ENCODE results near the gene EPS8L2.

GRCh38 chr11:680970-681369 lies 25.1 kb upstream of the EPS8L2 start:
- TF ChIP-seq REXO4 (CRISPR knock-in tag; IDR thresholded peaks at IDR 0.05; ENCODE audit: borderline replicate concordance) (no peak), RNF2 (conservative IDR thresholded peaks at IDR 0.05; ENCODE audit: low read depth) (no peak), CTCF (CRISPR knock-in tag; IDR thresholded peaks at IDR 0.05) (no peak), ARID5B (CRISPR knock-in tag; IDR thresholded peaks at IDR 0.05) (no peak), STAT6 (CRISPR knock-in tag; IDR thresholded peaks at IDR 0.05; ENCODE audit: borderline replicate concordance) (no peak), DNMT3B (CRISPR knock-in tag; conservative IDR thresholded peaks at IDR 0.05) (no peak)

Measured in HepG2 (cell line).